B cell (primary cell): ENCODE measurements around the gene RTL5.

Experiments used
- CTCF ChIP-seq: fragments of 200-600 bp; IDR thresholded peaks from one replicate; pipeline ENCODE4 v1.8.0; 2022; ENCODE audit warnings: antibody characterized with exemption, mild to moderate bottlenecking
- EZH2 ChIP-seq: IDR thresholded peaks from 2 replicates; pipeline ENCODE4 v1.6.1; 2012; ENCODE audit warnings: borderline replicate concordance, low read depth, mild to moderate bottlenecking, moderate library complexity, low read length; ENCODE audit not compliant: insufficient read depth, poor library complexity, severe bottlenecking

DNA sequence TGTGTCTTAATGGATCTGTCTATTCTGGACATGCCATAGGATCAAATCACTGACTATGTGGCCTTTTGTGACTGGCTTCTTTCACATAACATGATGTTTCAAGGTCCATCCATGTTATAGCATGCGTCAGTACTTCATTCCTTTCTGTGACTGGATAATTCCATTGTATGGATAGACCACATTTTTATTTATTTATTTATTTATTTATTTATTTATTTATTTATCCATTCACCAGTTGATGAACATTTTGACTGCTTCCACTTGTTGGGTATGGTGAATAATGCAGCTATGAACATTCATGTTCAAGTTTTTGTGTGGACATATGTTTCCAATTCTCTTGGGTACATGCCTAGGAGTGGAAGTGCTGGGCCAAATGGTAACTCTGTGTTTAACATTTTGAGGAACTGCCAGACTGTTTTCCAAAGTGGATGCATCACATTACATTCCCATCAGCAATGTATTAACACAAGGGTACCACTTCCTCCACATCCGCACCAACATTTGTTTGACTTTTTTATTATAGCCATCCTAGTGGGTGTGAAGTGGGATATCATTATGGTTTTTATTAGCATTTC is 14.0 kb downstream of the RTL5 start:
- no peak for TF ChIP-seq CTCF
- TF ChIP-seq EZH2 = no peak
